ENCODE measurements around the gene IL10RA. TPM values are rescaled to one million over a fixed set of nuclear protein-coding genes. Genes with fewer than 3 reads are reported as not detected.

Gene IL10RA
- total RNA-seq, 1 experiment from 2014 or later = not detected

DNA sequence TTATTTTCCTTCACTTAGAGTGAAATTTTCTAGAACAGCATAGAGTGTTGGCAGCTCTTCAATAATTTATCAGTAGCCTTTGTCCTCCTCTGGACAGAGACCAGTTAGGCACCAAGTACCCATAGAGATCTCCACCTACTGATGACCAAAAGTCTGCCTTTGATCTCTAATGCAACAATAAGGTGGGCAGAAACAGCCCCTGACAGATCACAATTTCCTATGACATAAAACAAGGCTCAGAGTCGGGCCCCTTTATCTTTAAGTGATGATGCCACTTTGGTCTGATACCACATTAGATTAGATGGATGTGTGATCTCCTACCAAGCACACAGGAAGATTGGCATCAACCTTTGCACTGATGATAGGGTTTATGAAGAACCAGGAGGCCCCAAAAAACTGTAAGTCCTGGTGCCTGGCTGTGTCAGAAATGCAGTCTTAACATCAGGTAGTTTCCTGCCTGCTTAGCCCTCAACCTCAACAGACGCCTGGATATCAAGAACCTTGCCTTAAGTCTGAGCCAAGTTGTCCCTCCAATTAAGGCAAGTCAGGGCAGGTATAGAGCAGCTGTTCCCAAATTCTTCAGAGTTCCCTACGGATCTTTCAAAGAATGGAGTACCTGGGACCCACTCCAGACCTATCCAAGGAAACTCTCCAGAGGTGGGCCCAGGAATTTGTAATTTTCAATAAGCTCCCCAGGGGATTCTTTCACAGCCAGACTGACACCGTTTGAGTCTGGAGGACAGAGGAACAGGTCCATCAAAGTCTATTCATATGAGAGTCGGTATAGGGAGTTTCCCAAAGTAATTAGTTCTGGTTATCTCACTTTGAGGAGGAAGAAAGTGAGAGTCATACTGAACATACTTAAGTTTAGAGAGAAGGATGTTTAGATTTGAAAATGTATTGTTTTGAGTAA lies 60.1 kb downstream of the IL10RA start:
- Histone ChIP-seq H3K9me2 (replicated peaks; ENCODE audit: low read length) (no peaks in the 10 kb centered on the region), H3K27ac (ENCODE audit: low read length) (no peak overlapping the region), H3K36me3 (ENCODE audit: low read depth, low read length) (no peaks in the 10 kb centered on the region), H2AFZ (ENCODE audit: low read length) (no peak overlapping the region), H4K20me1 (ENCODE audit: low read length) (no peaks in the 10 kb centered on the region), H3K9ac (ENCODE audit: low read length) (no peak overlapping the region), H3F3A (ENCODE audit: low read length, unreplicated experiment) (no peaks in the 10 kb centered on the region), H3K4me3 (ENCODE audit: low read length) (no peak overlapping the region), H3K4me2 (ENCODE audit: low read length) (no peak overlapping the region), H3K79me2 (ENCODE audit: low read length) (no peaks in the 10 kb centered on the region), H3K27me3 (ENCODE audit: low read length) (peaks cover 82% of the 10 kb centered on the region), H3K4me1 (ENCODE audit: insufficient read depth, low read length) (no peaks in the 10 kb centered on the region), H3K9me3 (ENCODE audit: low read length) (no peaks in the 10 kb centered on the region)
- BruUV-seq (replicated peaks) = no TSS peak
- intact Hi-C loops (cut with micrococcal nuclease) = no loop called here
- ChIA-PET CTCF (no interaction called here), POLR2A (ENCODE audit: unreplicated experiment) (no interaction called here)
- DNase-seq (no peak), ATAC-seq (no peak)
- TF ChIP-seq EZH2phosphoT487 (IDR thresholded peaks at IDR 0.05; ENCODE audit: borderline replicate concordance, low read length) (no peak), EZH2 (IDR thresholded peaks at IDR 0.05; ENCODE audit: low read length, unreplicated experiment) (no peak)

DNA sequence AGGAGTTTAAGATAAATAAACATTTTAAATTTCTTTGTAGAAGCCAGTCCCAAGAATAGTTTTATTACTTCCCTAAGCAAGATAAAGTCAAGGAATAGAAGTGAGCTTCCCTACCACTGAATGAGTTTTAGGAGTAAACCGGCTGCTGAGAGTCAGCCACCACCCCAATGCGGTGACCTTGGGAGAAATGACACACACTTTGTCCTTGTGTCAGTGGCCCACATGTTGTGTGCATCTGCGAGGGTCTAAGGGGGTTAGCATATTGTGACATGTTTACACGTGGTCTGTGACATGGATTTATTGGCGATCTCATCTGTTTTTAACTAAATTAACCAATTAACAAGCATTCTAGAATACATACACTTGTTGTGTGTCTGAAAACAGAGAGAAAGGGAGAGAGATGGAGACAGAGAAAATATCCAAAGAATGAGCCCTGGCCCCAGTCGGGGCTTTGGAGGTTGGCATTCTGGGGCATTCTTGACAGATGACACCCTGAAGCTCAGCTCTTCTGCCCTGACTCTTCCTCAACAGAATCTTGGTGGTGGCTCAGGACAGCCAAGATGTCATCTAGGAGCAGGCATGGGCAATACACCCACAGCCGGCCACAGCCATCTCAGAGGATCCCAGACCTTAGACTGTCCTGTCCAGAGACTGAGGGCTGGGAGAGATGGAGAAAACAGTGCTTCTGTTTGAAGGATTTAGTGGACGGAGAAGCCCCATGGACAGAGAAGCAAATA lies 60.9 kb downstream of the IL10RA start:
- no peaks in the 10 kb centered on the region for H4K20me1 ChIP-seq (ENCODE audit: low read length)
- TF ChIP-seq EZH2phosphoT487 (IDR thresholded peaks at IDR 0.05; ENCODE audit: borderline replicate concordance, low read length) (no peak), CTCF (conservative IDR thresholded peaks at IDR 0.05; ENCODE audit: low read depth, low read length) (no peak), EZH2 (IDR thresholded peaks at IDR 0.05; ENCODE audit: low read length, unreplicated experiment) (no peak)
- ATAC-seq (no peak), DNase-seq (no peak)
- no peak overlapping the region for H3K27ac ChIP-seq (ENCODE audit: low read length)
- H2AFZ ChIP-seq (ENCODE audit: low read length) = no peak overlapping the region
- ChIA-PET CTCF (no interaction called here), POLR2A (ENCODE audit: unreplicated experiment) (no interaction called here)
- H3K79me2 ChIP-seq (ENCODE audit: low read length) = no peaks in the 10 kb centered on the region
- H3K36me3 ChIP-seq (ENCODE audit: low read depth, low read length) = no peaks in the 10 kb centered on the region
- H3K4me3 ChIP-seq (ENCODE audit: low read length) = no peak overlapping the region
- no peak overlapping the region for H3K4me2 ChIP-seq (ENCODE audit: low read length)
- H3K9ac ChIP-seq (ENCODE audit: low read length) = no peak overlapping the region
- no peaks in the 10 kb centered on the region for H3F3A ChIP-seq (ENCODE audit: low read length, unreplicated experiment)
- BruUV-seq (replicated peaks) = no TSS peak
- no peaks in the 10 kb centered on the region for H3K9me2 ChIP-seq (replicated peaks; ENCODE audit: low read length)
- intact Hi-C loops (cut with micrococcal nuclease) = no loop called here
- H3K27me3 ChIP-seq (ENCODE audit: low read length) = peaks cover 84% of the 10 kb centered on the region
- H3K4me1 ChIP-seq (ENCODE audit: insufficient read depth, low read length) = no peaks in the 10 kb centered on the region
- H3K9me3 ChIP-seq (ENCODE audit: low read length) = no peaks in the 10 kb centered on the region

GRCh38 chr11:118047749-118048148 lies 61.6 kb downstream of the IL10RA start:
- no peak overlapping the region for H3K4me2 ChIP-seq (ENCODE audit: low read length)
- POLR2A ChIA-PET (ENCODE audit: unreplicated experiment) = no interaction called here
- H3K27ac ChIP-seq (ENCODE audit: low read length) = no peak overlapping the region
- no peaks in the 10 kb centered on the region for H3K9me2 ChIP-seq (replicated peaks; ENCODE audit: low read length)
- H3K4me1 ChIP-seq (ENCODE audit: insufficient read depth, low read length) = no peaks in the 10 kb centered on the region
- no TSS peak for BruUV-seq (replicated peaks)
- ATAC-seq (no peak), DNase-seq (no peak)
- no peak overlapping the region for H3K9ac ChIP-seq (ENCODE audit: low read length)
- CTCF ChIA-PET = no interaction called here
- no peaks in the 10 kb centered on the region for H3K9me3 ChIP-seq (ENCODE audit: low read length)
- peaks cover 84% of the 10 kb centered on the region for H3K27me3 ChIP-seq (ENCODE audit: low read length)
- H4K20me1 ChIP-seq (ENCODE audit: low read length) = no peaks in the 10 kb centered on the region
- intact Hi-C loops (cut with micrococcal nuclease) = no loop called here
- no peak overlapping the region for H3K4me3 ChIP-seq (ENCODE audit: low read length)
- no peaks in the 10 kb centered on the region for H3K79me2 ChIP-seq (ENCODE audit: low read length)
- H2AFZ ChIP-seq (ENCODE audit: low read length) = no peak overlapping the region
- H3F3A ChIP-seq (ENCODE audit: low read length, unreplicated experiment) = no peaks in the 10 kb centered on the region
- TF ChIP-seq CTCF (conservative IDR thresholded peaks at IDR 0.05; ENCODE audit: low read depth, low read length) (no peak), EZH2phosphoT487 (IDR thresholded peaks at IDR 0.05; ENCODE audit: borderline replicate concordance, low read length) (no peak), EZH2 (IDR thresholded peaks at IDR 0.05; ENCODE audit: low read length, unreplicated experiment) (no peak)
- H3K36me3 ChIP-seq (ENCODE audit: low read depth, low read length) = no peaks in the 10 kb centered on the region
